ENCODE measurements around the gene RGS1. TPM values are rescaled to one million over a fixed set of nuclear protein-coding genes. Genes with fewer than 3 reads are reported as not detected.
A peak's percentile ranks its signal among the peaks of the same experiment; 100 is the strongest.

RGS1 gene
- total and polyA plus RNA-seq, 2 of the 4 experiments (the other 2 are of a cell fraction): not detected

- TF ChIP-seq USF2 (IDR thresholded peaks at IDR 0.05; ENCODE audit: low read depth, low read length): no peak
- TF ChIP-seq POLR2A (IDR thresholded peaks at IDR 0.05; ENCODE audit: low read depth, low read length): no peak
- TF ChIP-seq SMC3 (IDR thresholded peaks at IDR 0.05; ENCODE audit: low read depth, low read length): no peak
- TF ChIP-seq MXI1 (IDR thresholded peaks at IDR 0.05; ENCODE audit: borderline replicate concordance, low read depth, low read length): no peak
Observed at GRCh38 chr1:192546596-192547190, 28.9 kb upstream of the RGS1 start (continued).

- WGBS, 2 experiments (ENCODE audit: extremely low coverage in 2 of 2, insufficient read length in 1 of 2): no CpG with 5 or more reads among the region's 2 CpGs
- CTCF ChIA-PET: interaction anchor here (0.6 kb wide), 1 partner anchor 100 kb away, joined by 3 read pairs; no protein-coding TSS in a partner anchor
Observed at GRCh38 chr1:192547501-192547900, 28.1 kb upstream of the RGS1 start.

More at GRCh38 chr1:192547501-192547900, 28.1 kb upstream of the RGS1 start:
- dilution Hi-C loops (cut with HindIII; ENCODE audit: low sequenced_read_pairs, unreplicated experiment): no loop called here
- no peak overlapping the region for H2BK5ac ChIP-seq (ENCODE audit: low read depth, low read length, poor library complexity, severe bottlenecking)
- H3K4me1 ChIP-seq (ENCODE audit: control insufficient read depth, insufficient read depth, low read length): peaks cover 14% of the 10 kb centered on the region
- no peak overlapping the region for H2BK15ac ChIP-seq (ENCODE audit: low read depth, low read length)
- no peaks in the 10 kb centered on the region for H3K36me3 ChIP-seq (ENCODE audit: control insufficient read depth, insufficient read depth, low read length)
- peak overlapping the region; percentile 68; the same call in 1 of the 2 replicates for H3K4ac ChIP-seq (ENCODE audit: low read depth, low read length)
- in situ Hi-C loops (cut with MboI; ENCODE audit: low sequenced_read_pairs): no loop called here
- H3K56ac ChIP-seq (ENCODE audit: extremely low read depth, insufficient read depth, low read length): no peak overlapping the region
- ATAC-seq (ENCODE audit: low read depth) (no peak), DNase-seq (no peak)
- peak overlapping the region; percentile 8; the same call in 1 of the 2 replicates for H2BK20ac ChIP-seq (ENCODE audit: low read depth, low read length)
- no peak overlapping the region for H2AFZ ChIP-seq (replicated peaks; ENCODE audit: low read length, poor library complexity)
- H3K4me3 ChIP-seq (ENCODE audit: insufficient read depth, low read depth, low read length): no peak overlapping the region
- BruUV-seq (replicated peaks): no TSS peak
- H3K27ac ChIP-seq (ENCODE audit: insufficient read depth, low read length): no peak overlapping the region
- no peaks in the 10 kb centered on the region for H3K27me3 ChIP-seq (ENCODE audit: control insufficient read depth, insufficient read depth, low read length)
- H3K9me1 ChIP-seq (ENCODE audit: insufficient read depth, low read length): peaks cover 3% of the 10 kb centered on the region
- no peak overlapping the region for H3K23ac ChIP-seq (ENCODE audit: low read depth, low read length)
- no peaks in the 10 kb centered on the region for H3K79me1 ChIP-seq (ENCODE audit: low read depth in 1 of 2, low read length in 2 of 2)
- no peak overlapping the region for H3K4me2 ChIP-seq (ENCODE audit: low read depth, low read length)
- POLR2A ChIA-PET (ENCODE audit: unreplicated experiment): no interaction called here
- no peak overlapping the region for H3K18ac ChIP-seq (ENCODE audit: low read depth, low read length)
- H2BK120ac ChIP-seq (ENCODE audit: low read depth, low read length): no peak overlapping the region; the same call in 1 of the 2 replicates
- no peaks in the 10 kb centered on the region for H4K20me1 ChIP-seq (ENCODE audit: insufficient read depth, low read length)
- H3K9me3 ChIP-seq (ENCODE audit: control insufficient read depth, insufficient read depth, low read length): no peaks in the 10 kb centered on the region
- TF ChIP-seq RFX5 (IDR thresholded peaks at IDR 0.05; ENCODE audit: low read depth, low read length) (no peak), BHLHE40 (IDR thresholded peaks at IDR 0.05; ENCODE audit: low read depth, low read length) (no peak), POLR2A (IDR thresholded peaks at IDR 0.05; ENCODE audit: low read depth, low read length) (no peak), SMC3 (IDR thresholded peaks at IDR 0.05; ENCODE audit: low read depth, low read length) (no peak), MXI1 (IDR thresholded peaks at IDR 0.05; ENCODE audit: borderline replicate concordance, low read depth, low read length) (no peak), NFE2L2 (IDR thresholded peaks at IDR 0.05; ENCODE audit: low read depth, low read length) (no peak)
- no peak overlapping the region for H4K91ac ChIP-seq (ENCODE audit: insufficient read depth, low read depth, low read length)
- H2AK5ac ChIP-seq (ENCODE audit: low read depth, low read length): peak overlapping the region; percentile 54; the same call in 1 of the 2 replicates
- intact Hi-C loops (cut with micrococcal nuclease): no loop called here
- H4K5ac ChIP-seq (ENCODE audit: low read depth, low read length): peak overlapping the region; percentile 16; the same call in 1 of the 2 replicates
- H2AK9ac ChIP-seq (replicated peaks; ENCODE audit: low read depth, low read length, poor library complexity): no peak overlapping the region
- H4K8ac ChIP-seq (ENCODE audit: low read depth in 2 of 2, low read length in 2 of 2): no peak overlapping the region
- no peak overlapping the region for H3K9ac ChIP-seq (ENCODE audit: low read depth, low read length)
- H3K14ac ChIP-seq (replicated peaks; ENCODE audit: low read depth, low read length): no peak overlapping the region
